GM10266 (cell line): ENCODE data around the gene EFNA5.

ENCODE experiments used
- DNase-seq: peaks from one replicate; pipeline ENCODE4 v3.0.0; 2012; ENCODE audit errors: extremely low spot score
- TF ChIP-seq, protein P1 (sequence below): IDR thresholded peaks from 2 replicates; pipeline ENCODE4 v1.5.1; 2012; ENCODE audit warnings: mild to moderate bottlenecking, low read depth; ENCODE audit not compliant: control insufficient read depth, insufficient read depth; ENCODE audit errors: missing control alignments

EFNA5 gene

DNA sequence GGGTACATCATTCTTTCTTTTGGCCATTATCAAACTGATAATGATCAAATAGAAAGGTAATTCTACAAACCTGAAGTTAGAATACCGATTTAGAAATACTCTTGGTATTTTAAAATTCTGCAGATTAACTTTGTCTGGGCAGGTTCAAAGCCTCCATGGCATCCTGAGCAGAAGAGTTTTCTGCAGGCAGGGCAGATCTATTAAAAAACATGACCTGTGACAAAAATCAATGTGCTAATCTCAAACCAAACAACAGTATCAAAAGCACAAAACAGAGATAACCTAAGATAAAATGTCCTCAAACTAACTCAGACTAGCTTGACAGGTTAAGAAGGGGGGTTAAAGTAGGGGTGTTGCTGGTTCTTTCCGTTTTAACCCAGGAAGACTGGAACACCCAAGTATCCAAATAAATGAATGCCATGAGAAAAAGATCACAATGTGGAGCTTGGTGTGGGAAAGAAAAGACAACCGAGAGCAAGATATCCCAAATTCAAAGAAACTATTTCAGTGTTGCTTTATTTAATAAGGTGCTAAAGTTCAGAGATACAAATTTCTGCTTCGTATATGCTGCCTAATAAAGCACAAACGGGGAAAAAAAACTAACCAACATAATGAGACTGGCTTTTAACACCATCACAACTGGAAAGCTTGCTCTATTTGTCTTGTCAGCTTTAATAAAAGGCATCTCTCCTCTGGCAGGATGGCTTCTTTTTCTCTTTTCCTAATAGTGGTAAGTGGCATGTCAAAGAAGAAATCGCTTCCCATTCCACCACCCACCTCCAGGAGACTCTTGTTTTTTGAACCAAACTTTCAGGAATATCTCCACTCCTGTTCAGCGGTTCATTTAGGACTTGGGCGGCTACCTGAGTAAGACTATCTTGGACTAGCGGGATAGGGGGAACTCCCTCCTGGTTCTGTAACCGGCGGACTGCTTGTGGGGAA is 2.3 kb downstream of the EFNA5 start:
- no peak for DNase-seq
- TF ChIP-seq, protein P1, sequence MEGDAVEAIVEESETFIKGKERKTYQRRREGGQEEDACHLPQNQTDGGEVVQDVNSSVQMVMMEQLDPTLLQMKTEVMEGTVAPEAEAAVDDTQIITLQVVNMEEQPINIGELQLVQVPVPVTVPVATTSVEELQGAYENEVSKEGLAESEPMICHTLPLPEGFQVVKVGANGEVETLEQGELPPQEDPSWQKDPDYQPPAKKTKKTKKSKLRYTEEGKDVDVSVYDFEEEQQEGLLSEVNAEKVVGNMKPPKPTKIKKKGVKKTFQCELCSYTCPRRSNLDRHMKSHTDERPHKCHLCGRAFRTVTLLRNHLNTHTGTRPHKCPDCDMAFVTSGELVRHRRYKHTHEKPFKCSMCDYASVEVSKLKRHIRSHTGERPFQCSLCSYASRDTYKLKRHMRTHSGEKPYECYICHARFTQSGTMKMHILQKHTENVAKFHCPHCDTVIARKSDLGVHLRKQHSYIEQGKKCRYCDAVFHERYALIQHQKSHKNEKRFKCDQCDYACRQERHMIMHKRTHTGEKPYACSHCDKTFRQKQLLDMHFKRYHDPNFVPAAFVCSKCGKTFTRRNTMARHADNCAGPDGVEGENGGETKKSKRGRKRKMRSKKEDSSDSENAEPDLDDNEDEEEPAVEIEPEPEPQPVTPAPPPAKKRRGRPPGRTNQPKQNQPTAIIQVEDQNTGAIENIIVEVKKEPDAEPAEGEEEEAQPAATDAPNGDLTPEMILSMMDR = no peak

DNA sequence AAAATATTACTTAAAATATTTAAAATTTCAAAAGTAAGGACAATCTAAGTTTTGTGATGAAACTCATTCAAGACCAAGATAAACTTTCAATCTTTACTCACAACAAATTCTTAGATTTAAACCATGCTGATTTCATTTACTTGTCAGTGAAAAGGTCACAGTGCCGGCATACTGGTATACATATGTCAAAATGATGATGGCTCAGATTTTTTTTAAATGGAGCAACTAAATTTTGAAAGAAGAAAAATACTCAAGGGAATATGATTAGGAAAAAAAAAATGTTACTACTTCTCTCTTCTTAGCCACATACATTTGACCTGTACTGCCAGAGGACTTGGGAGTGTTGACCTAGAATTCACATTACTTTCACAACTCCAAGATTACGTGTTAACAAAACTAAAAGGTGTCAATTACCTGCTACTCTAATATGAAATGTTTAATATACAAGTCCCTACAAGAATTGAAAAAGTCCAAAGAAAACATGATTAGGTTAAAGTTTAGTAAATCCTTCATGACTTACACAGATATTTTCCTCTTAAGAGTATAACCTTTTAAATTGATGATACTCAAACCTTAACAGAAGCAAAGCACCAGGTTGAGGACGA is 4.6 kb downstream of the EFNA5 start:
- TF ChIP-seq, protein P1 = no peak
- DNase-seq = no peak

DNA sequence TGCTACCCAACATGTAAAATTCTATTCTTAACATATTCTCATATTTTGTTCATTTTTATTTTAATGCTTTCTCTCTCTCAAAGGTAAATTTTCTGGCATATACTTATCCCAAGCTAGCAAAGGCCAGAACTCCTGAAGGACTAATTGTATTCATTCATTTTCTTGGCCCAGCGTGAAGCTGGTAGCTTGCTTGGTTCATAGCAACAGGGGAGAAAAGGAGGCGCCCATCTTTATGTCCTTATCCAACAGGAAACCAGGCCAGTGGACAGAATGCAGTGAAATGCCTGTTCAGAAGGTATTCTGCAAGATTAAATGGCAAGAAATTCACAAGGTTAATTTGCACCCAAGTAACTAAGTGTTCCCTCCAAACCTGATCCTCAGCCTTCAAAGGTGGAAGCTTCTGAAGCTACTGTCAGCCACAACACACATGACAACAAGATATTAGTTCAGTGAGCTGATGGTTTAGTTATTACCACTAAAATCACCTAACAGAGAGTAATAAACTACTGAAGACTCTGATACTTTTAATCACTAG is 5.6 kb downstream of the EFNA5 start:
- DNase-seq = no peak
- TF ChIP-seq, protein P1 = no peak

DNA sequence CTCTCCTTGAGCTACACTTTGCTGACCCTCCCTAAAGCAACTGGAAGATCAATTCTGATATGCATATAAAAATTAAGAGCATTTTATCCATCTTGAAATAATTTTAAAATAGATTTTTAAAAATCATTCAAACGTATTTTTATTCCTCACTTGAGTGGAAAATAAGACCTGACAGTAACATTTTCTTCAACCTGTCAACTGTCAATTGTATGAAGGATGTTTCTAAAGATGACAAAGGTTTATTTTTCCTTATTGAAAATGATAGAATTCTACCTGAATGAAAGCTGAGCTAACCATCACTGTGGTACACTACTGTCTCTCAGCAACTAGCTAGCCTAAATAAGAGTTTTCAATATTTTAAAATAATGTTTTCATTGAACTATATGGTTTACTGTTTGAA is 7.0 kb downstream of the EFNA5 start:
- TF ChIP-seq, protein P1 = no peak

DNA sequence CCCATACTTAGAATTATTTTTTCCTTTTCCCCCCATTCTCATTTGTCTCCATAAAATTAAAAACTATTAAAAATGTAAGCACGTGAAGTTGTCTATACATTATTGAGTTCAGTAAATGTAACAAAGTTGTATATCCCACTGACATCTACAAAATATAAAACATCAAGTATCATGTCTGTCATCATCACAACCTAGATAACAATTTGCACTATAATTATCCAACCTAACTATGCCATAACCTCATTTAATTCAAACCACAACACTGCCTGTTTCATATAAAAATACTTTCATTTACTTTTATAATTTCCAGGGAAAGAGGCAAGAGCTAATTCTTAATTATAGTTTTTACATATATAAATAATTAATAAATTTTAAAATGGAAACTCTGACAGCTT is 9.1 kb downstream of the EFNA5 start:
- DNase-seq = no peak
- TF ChIP-seq, protein P1 = no peak

More for the DNA sequence above, 7.0 kb downstream of the EFNA5 start:
- DNase-seq = no peak

DNA sequence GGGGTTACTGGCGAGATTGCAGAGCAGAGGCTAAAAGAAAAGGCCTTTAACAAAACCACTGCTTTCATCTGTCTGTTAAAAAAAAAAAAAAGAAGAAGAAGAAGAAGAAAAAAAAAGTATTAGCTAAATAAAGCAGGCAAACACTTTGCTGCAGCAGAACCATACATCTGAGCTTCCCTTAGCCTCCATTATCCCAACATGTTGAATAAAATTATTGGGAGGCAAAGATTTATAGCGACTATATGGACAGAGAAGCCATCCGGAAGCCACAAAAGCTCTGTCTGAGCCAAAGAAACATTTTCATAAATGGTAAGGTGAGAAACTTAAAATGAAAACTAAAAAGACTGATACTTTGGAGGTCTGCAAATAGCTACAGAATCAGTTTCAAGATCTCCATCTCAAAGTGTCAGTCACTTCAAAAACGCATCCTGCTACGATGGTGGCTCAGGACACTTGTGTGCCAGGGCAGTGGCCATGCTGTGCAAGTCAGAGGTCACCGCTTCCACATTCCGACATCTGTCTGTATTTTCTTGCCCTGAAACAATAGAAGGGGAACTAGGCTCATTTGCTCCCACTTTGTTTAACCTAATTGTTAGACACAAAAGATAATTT is 9.6 kb downstream of the EFNA5 start:
- TF ChIP-seq, protein P1 = no peak
- no peak for DNase-seq

DNA sequence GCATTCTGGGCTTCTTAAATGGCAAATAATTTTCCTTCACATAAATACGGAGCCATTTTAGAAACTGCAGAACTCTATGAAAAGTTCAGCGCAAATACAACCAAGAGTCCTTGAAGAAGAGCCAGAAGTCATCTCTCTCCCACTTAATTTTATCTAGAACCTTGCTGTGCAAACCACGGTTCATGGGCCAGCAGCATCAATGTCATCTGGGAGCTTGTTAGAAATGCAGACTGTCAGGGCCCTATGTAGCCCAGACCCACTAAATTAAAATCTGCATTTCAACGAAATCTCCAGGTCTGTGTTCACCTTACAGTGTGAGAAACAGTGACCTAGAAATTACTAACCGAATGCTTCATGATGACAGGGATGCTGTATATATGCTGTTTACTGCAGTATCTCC is 12.2 kb downstream of the EFNA5 start:
- DNase-seq = no peak
- TF ChIP-seq, protein P1 = no peak
